Ramos (cell line): ENCODE data around the gene CUX1.
"Not testable (repeated sequence)": the region's sequence is repeated elsewhere in the genome, so short reads cannot be mapped to it uniquely, and the experiment has no call there.

Experiments used
- in situ Hi-C: fragments of 300-500 bp; cut with MboI; formaldehyde crosslinking; loops from one replicate; pipeline ENCODE4 v1.14.3; 2022; ENCODE audit warnings: low sequenced_read_pairs; ENCODE audit not compliant: unreplicated experiment

CUX1 gene

DNA sequence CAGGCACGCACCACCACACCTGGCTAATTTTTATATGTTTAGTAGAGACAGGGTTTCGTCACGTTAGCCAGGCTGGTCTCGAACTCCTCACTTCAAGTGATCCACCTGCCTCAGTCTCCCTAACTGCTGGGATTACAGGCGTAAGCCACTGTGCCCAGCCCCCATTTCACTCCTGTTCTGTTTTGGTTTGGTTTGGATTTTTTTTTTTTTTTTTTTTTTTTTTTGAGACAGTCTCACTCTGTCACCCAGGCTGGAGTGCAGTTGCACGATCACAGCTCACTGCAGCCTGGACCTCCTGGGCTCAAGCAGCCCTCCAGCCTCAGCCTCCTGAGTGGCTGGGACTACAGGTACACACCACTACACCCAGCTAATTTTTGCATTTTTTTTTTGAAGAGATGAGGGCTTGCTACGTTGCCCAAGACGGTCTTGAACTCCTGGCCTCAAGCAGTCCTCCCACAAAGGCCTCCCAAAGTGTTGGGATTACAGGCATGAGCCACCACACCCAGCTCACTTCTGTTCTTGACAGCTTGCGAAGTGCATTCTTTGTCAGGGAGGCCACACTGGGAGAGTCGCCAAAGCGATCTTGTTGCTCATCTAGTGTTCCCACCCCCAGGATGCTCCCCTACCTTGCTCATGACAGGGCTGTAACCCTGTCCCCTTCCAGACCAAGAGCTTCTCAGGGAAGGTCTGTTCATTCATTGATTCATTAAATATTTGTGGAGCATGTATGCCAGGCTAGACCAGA lies 229.1 kb downstream of the CUX1 start:
- in situ Hi-C loops = no loop called here

DNA sequence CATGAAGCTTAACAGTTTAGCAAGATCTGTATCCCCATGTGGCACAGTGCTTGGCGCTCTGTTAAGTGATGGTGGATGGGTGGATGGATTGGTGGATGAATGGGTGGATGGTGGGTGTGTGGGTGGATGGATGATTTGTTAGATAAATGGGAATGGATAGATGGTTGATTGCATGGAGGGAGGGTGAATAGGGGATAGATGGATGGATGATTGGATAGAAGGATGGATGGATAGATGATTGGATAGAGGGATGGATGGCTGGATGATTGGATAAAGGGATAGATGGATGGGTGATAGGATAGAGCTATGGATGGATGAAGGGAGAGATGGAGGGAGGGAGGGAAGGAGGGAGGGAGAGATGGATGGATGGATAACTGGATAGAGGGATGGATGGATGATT lies 229.7 kb downstream of the CUX1 start:
- in situ Hi-C loops = no loop called here

DNA sequence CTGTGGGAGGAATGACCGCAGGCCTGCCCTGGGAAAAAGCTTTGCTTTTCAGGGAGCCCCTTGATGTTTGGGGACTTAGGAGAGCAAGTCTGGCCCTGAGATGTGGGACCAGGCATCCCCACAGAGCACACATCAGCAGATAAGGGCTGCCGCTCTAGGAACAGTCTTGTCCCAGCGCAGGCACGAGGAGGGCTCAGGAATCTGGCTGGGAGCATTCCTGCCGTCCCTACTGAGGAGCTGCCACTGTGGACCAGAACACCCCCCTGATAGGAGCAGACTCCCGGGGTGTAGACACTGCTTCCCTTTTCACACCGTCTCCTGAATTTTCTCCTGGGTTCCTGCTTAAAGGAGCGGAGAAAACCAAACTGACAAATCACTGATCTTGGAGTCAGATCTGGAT lies 232.3 kb downstream of the CUX1 start:
- in situ Hi-C loops = no loop called here

DNA sequence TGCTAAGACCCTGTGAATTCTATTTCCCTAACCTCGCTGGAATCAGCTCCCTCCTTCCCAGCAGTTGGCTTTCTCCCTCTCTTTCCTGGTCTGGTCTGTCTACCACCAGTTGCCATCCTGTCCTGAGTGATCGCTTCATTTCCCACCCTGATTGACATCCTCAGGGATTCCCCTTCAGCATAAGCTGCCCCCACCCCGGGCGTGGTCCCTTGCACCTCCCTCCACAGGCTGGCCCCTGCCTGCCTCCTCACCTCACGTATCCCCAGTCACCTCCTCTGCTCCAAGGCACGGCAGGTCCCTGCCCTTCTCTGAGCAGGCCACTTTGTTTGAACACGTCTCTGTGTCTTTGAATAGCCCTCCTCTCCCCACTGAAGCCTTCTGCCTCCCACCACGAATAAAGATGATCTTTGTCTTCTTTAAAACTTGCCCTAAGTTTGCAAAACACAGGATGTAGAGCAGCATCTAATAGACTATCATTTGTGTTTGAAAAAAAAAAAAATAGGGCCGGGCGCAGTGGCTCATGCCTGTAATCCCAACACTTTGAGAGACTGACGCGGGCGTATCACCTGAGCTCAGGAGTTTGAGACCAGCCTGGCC lies 233.5 kb downstream of the CUX1 start:
- in situ Hi-C loops = no loop called here

GRCh38 chr7:102051736-102052135 lies 234.3 kb downstream of the CUX1 start:
- in situ Hi-C loops = not testable (repeated sequence)

GRCh38 chr7:102054158-102054557 lies 236.7 kb downstream of the CUX1 start:
- in situ Hi-C loops = no loop called here

DNA sequence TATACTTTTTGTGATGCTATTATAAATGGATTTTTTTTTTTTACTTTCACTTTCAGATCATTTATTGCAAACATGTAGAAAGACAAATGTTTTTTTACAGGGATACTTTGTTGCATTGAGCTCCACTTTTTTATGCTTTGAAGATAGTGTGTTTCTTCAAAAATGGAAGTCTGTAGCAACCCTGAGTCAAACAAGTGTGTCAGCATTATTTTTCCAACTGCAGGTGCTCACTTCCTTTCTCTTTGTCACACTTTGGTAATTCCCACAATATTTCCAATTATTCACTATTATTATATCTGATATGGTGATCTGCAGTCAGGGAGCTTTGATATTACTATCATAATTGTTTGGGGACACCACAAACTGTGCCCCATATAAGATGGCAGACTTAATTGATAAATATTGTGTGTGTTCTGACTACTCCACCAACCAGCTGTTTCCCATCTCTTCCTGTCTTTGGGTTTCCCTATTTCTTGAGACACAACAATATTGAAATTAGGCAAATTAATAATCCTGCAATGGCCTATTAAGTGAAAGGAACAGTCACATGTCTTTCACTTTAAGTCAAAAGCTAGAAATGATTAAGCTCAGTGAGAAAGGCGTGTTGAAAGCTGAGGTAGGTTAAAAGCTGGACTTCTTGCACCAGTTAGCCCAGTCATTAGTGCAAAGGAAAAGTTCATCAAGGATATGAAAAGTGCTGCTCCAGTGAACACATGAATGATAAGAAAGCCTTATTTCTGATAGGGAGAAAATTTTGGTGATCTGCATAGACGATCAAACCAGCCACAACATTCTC lies 238.0 kb downstream of the CUX1 start:
- in situ Hi-C loops = no loop called here

DNA sequence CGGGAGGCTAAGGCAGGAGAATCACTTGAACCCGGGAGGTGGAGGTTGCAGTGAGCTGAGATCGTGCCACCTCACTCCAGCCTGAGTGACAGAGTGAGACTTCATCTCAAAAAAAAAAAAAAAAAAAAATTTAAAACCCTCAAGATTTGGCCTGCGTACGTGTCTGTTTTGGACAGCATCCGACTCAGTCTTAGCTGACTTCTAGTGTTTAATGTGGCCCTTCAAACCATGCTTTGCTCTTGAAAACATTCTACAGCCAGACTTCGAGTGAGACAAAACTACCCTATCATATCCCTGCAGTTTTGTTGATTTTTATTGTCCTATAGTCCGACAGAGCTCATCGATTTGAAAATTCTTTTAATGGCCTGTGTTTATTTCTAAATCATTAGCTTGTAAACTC lies 242.1 kb downstream of the CUX1 start:
- in situ Hi-C loops = no loop called here

GRCh38 chr7:102061354-102061945 lies 244.0 kb downstream of the CUX1 start:
- in situ Hi-C loops = no loop called here

DNA sequence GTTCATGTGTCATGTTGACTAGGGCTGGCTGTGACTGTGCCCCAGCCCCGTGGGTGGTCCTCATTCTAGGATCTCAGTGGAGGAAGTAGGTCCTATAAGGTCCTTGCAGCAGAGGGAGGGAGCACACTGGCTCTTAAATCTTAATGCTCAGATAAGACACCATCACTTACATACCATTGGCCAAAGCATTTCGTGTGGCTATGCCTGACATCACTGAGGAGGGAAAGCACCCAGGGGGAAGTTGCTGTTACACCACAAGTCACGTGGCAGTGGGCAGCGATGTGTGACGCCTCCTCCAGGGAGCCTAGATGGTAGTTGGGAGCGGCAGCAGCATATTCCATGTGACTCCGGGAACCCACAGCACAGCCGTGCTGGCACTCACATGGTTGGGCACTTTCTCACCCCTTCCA lies 244.6 kb downstream of the CUX1 start:
- in situ Hi-C loops = no loop called here

DNA sequence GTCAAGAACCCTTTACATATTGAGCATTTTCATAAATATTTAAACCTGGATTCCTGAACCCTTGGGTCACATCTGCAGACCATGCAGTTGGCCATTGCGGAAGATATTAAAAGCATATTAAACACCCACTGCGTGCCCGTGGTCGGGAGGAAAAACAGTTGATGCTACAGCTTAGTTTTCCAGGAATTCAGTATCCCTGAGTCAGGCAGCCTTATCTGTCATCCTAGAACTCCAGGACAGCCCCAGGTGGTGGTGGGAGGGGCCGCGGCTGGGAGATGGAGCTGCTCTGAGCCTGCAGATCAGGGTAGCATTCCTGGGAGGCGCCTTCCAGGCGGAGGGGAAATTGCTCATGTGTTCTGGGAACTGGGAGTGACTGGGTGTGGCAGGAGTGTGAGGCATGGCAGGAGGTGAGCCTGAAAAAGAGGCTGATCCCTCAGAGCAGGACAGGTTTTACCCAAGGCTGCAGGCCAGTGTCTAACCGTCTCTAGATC lies 246.3 kb downstream of the CUX1 start:
- in situ Hi-C loops = no loop called here

GRCh38 chr7:102064361-102065025 lies 247.1 kb downstream of the CUX1 start:
- in situ Hi-C loops = no loop called here

DNA sequence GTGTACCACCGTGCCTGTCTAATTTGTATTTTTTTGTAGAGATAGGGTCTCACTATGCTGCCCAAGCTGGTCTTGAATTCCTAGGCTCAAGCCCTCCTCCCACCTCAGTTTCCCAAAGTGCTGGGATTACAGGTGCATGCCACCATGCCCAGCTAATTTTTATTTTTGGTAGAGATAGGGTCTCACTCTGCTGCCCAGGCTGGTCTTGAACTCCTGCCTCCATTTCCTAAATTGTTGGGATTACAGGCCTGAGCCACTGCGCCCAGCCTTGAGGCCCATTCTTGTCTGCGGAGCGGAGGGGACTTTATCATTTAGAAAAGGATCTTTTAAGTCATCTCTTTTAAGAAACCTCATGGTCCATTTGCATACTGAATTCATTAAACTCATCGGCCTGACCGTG lies 247.8 kb downstream of the CUX1 start:
- in situ Hi-C loops = no loop called here

DNA sequence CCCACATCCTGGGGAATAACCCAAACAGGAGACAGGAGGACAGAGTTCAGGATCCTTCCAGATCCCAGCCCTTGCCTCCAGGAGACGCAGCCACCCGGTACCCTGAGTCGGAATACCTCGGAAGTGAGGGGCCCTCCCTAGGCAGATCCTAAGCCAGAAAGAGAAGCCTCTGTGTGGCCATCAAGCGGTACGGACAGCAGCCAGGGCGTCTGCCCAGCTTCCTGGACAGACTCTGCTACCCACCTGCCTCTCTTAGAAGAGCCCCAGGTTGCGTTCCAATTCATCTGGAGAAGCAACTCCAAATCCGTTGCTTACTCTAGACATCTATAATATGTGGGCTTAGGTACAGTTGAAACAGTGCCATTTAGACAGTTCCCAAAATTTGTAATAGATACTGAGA lies 249.1 kb downstream of the CUX1 start:
- in situ Hi-C loops = no loop called here

- in situ Hi-C loops = no loop called here
Measured at GRCh38 chr7:102068846-102069245, 251.4 kb downstream of the CUX1 start.

DNA sequence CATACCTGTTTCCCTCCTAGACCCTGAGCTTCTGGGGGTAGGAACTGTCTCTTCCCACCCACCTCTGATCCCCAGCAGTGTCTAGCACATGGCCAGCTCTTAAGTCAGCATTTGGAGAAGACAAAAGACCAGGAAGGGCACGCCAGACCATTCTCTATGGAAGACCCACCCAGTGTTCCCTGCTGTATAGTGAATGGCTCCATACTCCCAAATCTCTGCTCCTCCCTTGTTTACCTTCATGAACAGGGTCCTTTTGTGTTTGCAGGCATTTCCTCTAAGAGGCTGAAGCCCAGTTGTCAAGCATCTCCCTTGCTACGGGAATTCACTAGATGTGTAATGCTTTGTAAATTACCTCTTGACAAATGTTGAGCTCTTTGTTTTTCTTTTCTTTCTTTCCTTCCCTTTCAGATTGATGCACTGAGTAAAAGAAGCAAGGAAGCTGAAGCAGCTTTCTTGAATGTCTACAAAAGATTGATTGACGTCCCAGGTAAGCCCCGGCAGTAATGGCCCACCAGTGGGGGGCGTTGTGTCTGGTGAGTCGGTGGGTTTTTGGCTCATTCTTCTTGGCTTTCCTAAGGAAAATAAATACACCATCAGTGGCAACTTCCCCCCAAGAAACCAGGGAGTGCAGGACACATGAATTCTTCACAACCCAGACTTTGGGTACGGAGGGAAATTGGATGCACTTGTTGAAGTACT lies 252.7 kb downstream of the CUX1 start:
- in situ Hi-C loops = no loop called here

DNA sequence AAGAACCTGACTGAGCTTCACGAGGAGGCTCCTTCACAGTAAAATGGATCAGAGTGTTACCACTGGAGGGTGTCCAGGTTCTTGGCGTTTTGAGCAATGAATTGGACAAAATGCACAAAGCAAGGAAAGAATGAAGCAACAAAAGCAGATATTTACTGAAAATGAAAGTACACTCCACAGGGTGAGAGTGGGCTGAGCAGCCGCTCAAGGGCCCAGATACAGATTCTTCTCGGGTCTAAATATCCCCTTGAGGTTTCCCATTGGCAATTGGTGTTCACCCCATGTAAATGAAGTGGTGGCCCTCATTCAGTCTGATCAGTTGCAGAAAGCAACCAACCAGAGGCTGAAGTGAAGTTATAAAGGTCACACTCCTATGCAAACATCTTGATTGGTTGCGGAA lies 254.6 kb downstream of the CUX1 start:
- in situ Hi-C loops = no loop called here

DNA sequence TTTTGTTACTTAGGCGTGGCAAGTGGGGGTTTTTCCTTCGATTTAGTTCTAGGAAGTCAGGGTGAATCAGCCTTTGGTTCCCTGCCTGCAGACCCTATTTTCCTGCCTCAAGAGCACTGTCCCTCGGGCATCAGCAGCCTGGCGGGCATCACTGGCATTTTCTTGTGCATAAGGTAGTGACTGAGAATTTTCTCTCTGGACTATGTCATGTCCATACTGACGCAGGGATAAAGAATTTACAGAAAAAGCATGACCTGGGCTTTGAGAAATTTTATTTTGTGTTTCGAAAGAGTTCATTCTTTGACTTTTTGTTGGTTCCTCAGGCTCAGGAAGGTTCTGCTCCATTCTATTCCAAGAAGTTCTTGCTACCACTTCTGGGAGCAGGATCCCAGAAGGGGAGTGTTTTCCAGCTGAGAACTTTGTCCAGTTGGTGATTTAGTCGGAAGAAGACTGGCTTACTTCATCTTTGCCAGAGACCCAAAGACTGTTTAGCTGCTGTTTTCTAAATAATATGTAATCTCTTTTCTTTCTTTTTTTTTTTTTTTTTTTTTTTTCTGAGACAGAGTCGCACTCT lies 255.3 kb downstream of the CUX1 start:
- in situ Hi-C loops = no loop called here
